HCT116 (cell line): Measurements from ENCODE around the gene PTPN9. TPM values are rescaled to one million over a fixed set of nuclear protein-coding genes. Genes with fewer than 3 reads are reported as not detected.

Experiments
- ATAC-seq: fragments of 200-7000 bp; cut with Tn5 transposase; 2 replicates; pipeline ENCODE4 v1.9.1; 2020; ENCODE audit warnings: mild to moderate bottlenecking, moderate library complexity
- BruUV-seq: library from RNA; stranded (reverse); fragments of 400-500 nt; replicated peaks from 2 replicates; lab custom pipeline; 2021; lab: Mats Ljungman, UMichigan
- CTCF ChIA-PET: fragments of 300-600 bp; sonication (Branson Sonifier 250); formaldehyde crosslinking; loops from one replicate; lab custom pipeline; 2021; ENCODE audit warnings: antibody characterized with exemption; lab: Charles Lee
- POLR2A ChIA-PET: fragments of 300-600, 350-600 bp; sonication (Branson Sonifier 250); formaldehyde crosslinking; loops from one replicate; lab custom pipeline; 2021; ENCODE audit warnings: antibody characterized with exemption; lab: Charles Lee
- RAD21 ChIA-PET, 2 experiments: fragments of 300-600 bp; sonication (Branson Sonifier 250); formaldehyde crosslinking; loops; one replicate each; lab custom pipeline; 2023; ENCODE audit warnings: low total read pairs in 2 of 2; ENCODE audit not compliant: uncharacterized antibody in 2 of 2, unreplicated experiment in 2 of 2, low non-redundant PET in 1 of 2; lab: Charles Lee
- DNase-seq: peaks from one replicate; pipeline ENCODE4 v3.0.0-alpha.2; 2010; ENCODE audit warnings: low read depth, low spot score
- H2AFZ ChIP-seq: fragments of 200-600 bp; shearing (Covaris generic), sonication (generic); 2 replicates; pipeline ENCODE4 v1.6.1; 2017; ENCODE audit warnings: low read depth, mixed run types, mixed read lengths, antibody characterized with exemption, low read length; ENCODE audit not compliant: poor library complexity, severe bottlenecking
- H3K27ac ChIP-seq: 2 replicates; pipeline ENCODE4 v1.5.1; 2012; ENCODE audit warnings: low read depth, low read length
- H3K27me3 ChIP-seq: fragments of 200-600 bp; sonication (generic); 2 replicates; pipeline ENCODE4 v1.6.1; 2016; ENCODE audit warnings: mixed run types, low read length, mixed read lengths; ENCODE audit not compliant: insufficient read depth
- H3K36me3 ChIP-seq, 2 experiments: fragments of 200-500 bp in 1 of 2; fragments of 200-600 bp in 1 of 2; sonication (Bioruptor generic) in 1 of 2; sonication (generic) in 1 of 2; 2 replicates each; pipeline versions ENCODE4 v1.5.1 to v1.6.1; 2014 to 2016; ENCODE audit warnings: low read length in 2 of 2, inconsistent platforms in 1 of 2, mixed read lengths in 1 of 2, mixed run types in 1 of 2; ENCODE audit not compliant: insufficient read depth in 2 of 2, control insufficient read depth in 1 of 2
- H3K4me1 ChIP-seq, 2 experiments: fragments of 200-600 bp in 1 of 2; sonication (generic) in 1 of 2; 2 replicates each; pipeline versions ENCODE4 v1.5.1 to v1.6.1; 2012 to 2017; ENCODE audit warnings: low read length in 2 of 2, inconsistent platforms in 1 of 2, mild to moderate bottlenecking in 1 of 2, mixed read lengths in 1 of 2, mixed run types in 1 of 2, moderate library complexity in 1 of 2; ENCODE audit not compliant: insufficient read depth in 2 of 2, control insufficient read depth in 1 of 2
- H3K4me2 ChIP-seq: fragments of 200-600 bp; sonication (generic); 2 replicates; pipeline ENCODE4 v1.6.1; 2017; ENCODE audit warnings: mixed run types, low read length, mixed read lengths
- H3K4me3 ChIP-seq, 2 experiments: fragments of 200-600 bp in 1 of 2; sonication (generic) in 1 of 2; replicated peaks in 1 of 2; 2 replicates each; pipeline ENCODE4 v1.5.1; 2011 to 2016; ENCODE audit warnings: low read length in 2 of 2, control low read depth in 1 of 2, low read depth in 1 of 2, mild to moderate bottlenecking in 1 of 2, mixed read lengths in 1 of 2, mixed run types in 1 of 2
- H3K79me2 ChIP-seq: fragments of 200-600 bp; sonication (generic); 2 replicates; pipeline ENCODE4 v1.6.1; 2017; ENCODE audit warnings: mild to moderate bottlenecking, mixed run types, low read length, moderate library complexity, mixed read lengths; ENCODE audit not compliant: insufficient read depth
- H3K9ac ChIP-seq: fragments of 200-600 bp; sonication (generic); 2 replicates; pipeline ENCODE4 v1.6.1; 2016; ENCODE audit warnings: low read length, mixed read lengths
- H3K9me2 ChIP-seq: fragments of 200-600 bp; sonication (generic), shearing (Covaris generic); 2 replicates; pipeline ENCODE4 v1.6.1; 2017; ENCODE audit warnings: mixed run types, mild to moderate bottlenecking, moderate library complexity; ENCODE audit not compliant: insufficient read depth
- H3K9me3 ChIP-seq, 2 experiments: fragments of 200-500 bp in 1 of 2; fragments of 200-600 bp in 1 of 2; sonication (Bioruptor generic) in 1 of 2; sonication (generic) in 1 of 2; 2 replicates each; pipeline ENCODE4 v1.6.1; 2014 to 2017; ENCODE audit warnings: low read length in 2 of 2, mixed read lengths in 2 of 2, inconsistent platforms in 1 of 2, low read depth in 1 of 2, mild to moderate bottlenecking in 1 of 2, mixed run types in 1 of 2, moderate library complexity in 1 of 2; ENCODE audit not compliant: control insufficient read depth in 1 of 2, insufficient read depth in 1 of 2
- H4K20me1 ChIP-seq: fragments of 200-600 bp; sonication (generic), shearing (Covaris generic); 2 replicates; pipeline ENCODE4 v1.6.1; 2017; ENCODE audit warnings: mixed run types, mild to moderate bottlenecking, moderate library complexity; ENCODE audit not compliant: insufficient read depth
- CEBPB ChIP-seq: IDR thresholded peaks from 2 replicates; pipeline ENCODE4 v1.6.1; 2012; ENCODE audit warnings: low read depth
- RAD21 ChIP-seq: IDR thresholded peaks from 2 replicates; pipeline ENCODE4 v1.6.1; 2012; ENCODE audit warnings: low read depth, mild to moderate bottlenecking
- intact Hi-C: fragments of 100-400 bp; cut with micrococcal nuclease; formaldehyde crosslinking; loops from 2 replicates; pipeline ENCODE4 v1.10.0; 2022
- total RNA-seq: library from RNA; stranded (reverse); gene quantifications from one replicate; pipeline ENCODE4 v1.2.1, GENCODE V29; 2021; ENCODE audit not compliant: unreplicated experiment
- TF ChIP-seq, protein P1 (sequence below), 3 experiments: fragments of 200-600 bp in 1 of 3; sonication (generic) in 1 of 3; IDR thresholded peaks in 2 of 3; conservative IDR thresholded peaks in 1 of 3; 2 replicates each; pipeline ENCODE4 v1.5.1; 2012 to 2017; ENCODE audit warnings: low read depth in 2 of 3, low read length in 2 of 3, antibody characterized with exemption in 1 of 3, borderline replicate concordance in 1 of 3, control low read depth in 1 of 3, mild to moderate bottlenecking in 1 of 3, mixed read lengths in 1 of 3, mixed run types in 1 of 3, moderate library complexity in 1 of 3; ENCODE audit not compliant: insufficient read depth in 1 of 3

The PTPN9 gene
- total RNA-seq, 1 experiment from 2014 or later = 21.1 TPM

GRCh38 chr15:75452865-75453702 lies 126.0 kb downstream of the PTPN9 start:
- POLR2A ChIA-PET = interaction anchor here (0.9 to 4.0 kb wide), 12 partner anchors 8 to 496 kb away, joined by 3 to 39 read pairs (median 5); partner anchors contain the start of genes IMP3, MAN2C1, RPP25 and SNUPN
- CTCF ChIA-PET = interaction anchor here (0.8 to 5.4 kb wide), 4 partner anchors 85 to 198 kb away, joined by 3 to 34 read pairs (median 4); partner anchors contain the start of genes MAN2C1, SNUPN and SNX33
- intact Hi-C loops = loop anchor here (2.0 to 5.0 kb wide), 2 partner anchors 124 to 172 kb away; partner anchors contain the start of genes PTPN9 and SNUPN

More at GRCh38 chr15:75452865-75453702, 126.0 kb downstream of the PTPN9 start:
- Histone ChIP-seq H3K79me2 (peaks cover 47% of the 10 kb centered on the region), H3K36me3 (no peaks in the 10 kb centered on the region), H2AFZ (no peak overlapping the region), H3K9ac (peak overlapping the region; percentile 95), H3K9me3 (no peaks in the 10 kb centered on the region), H3K27ac (peak overlapping the region; percentile 89), H3K4me3 (peak overlapping the region; percentile 79 to 86), H3K4me2 (peak overlapping the region; percentile 95), H3K27me3 (no peaks in the 10 kb centered on the region), H3K4me1 (peaks cover 6 to 40% of the 10 kb centered on the region in 2 experiments), H4K20me1 (peaks cover 10% of the 10 kb centered on the region; the same call in 1 of the 2 replicates), H3K9me2 (no peaks in the 10 kb centered on the region)
- RAD21 ChIA-PET = interaction anchor here in 1 of 2 experiments (1.0 to 1.5 kb wide), 2 partner anchors 85 kb away, joined by 4 to 5 read pairs; partner anchors contain the start of gene MAN2C1
- no peak for TF ChIP-seq CEBPB
- TF ChIP-seq, protein P1, sequence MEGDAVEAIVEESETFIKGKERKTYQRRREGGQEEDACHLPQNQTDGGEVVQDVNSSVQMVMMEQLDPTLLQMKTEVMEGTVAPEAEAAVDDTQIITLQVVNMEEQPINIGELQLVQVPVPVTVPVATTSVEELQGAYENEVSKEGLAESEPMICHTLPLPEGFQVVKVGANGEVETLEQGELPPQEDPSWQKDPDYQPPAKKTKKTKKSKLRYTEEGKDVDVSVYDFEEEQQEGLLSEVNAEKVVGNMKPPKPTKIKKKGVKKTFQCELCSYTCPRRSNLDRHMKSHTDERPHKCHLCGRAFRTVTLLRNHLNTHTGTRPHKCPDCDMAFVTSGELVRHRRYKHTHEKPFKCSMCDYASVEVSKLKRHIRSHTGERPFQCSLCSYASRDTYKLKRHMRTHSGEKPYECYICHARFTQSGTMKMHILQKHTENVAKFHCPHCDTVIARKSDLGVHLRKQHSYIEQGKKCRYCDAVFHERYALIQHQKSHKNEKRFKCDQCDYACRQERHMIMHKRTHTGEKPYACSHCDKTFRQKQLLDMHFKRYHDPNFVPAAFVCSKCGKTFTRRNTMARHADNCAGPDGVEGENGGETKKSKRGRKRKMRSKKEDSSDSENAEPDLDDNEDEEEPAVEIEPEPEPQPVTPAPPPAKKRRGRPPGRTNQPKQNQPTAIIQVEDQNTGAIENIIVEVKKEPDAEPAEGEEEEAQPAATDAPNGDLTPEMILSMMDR (IDR thresholded peaks at IDR 0.05 in 2 of 3, conservative IDR thresholded peaks at IDR 0.05 in 1 of 3; ENCODE audit: borderline replicate concordance in 1 of 3, insufficient read depth in 1 of 3, low read depth in 2 of 3, low read length in 2 of 3) = peak in 2 of 3 experiments; percentile 12 to 49; a peak in 2 of 6 replicates
- no peak for TF ChIP-seq RAD21
- ATAC-seq (no peak), DNase-seq (peak; percentile 21)
- TSS peak; percentile 82 for BruUV-seq
